SK-N-SH treated with all-trans-retinoic acid at 6 μM for 48 hours (cell line): ENCODE data around the gene TIAM2.
A peak's percentile ranks its signal among the peaks of the same experiment; 100 is the strongest.

Source experiments
- ATAC-seq: fragments of 200-7000 bp; cut with Tn5 transposase; 3 replicates; pipeline ENCODE4 v1.9.1; 2020; ENCODE audit warnings: mild to moderate bottlenecking, moderate library complexity
- CSDC2 ChIP-seq: fragments of 250-450 bp; sonication (Bioruptor Pico); IDR thresholded peaks from 2 replicates; pipeline ENCODE4 v1.5.0; 2020; ENCODE audit warnings: mild to moderate bottlenecking, moderate library complexity
- ESRRG ChIP-seq: fragments of 250-450 bp; sonication (Bioruptor Pico); IDR thresholded peaks from 2 replicates; pipeline ENCODE4 v1.6.1; 2021; ENCODE audit warnings: mild to moderate bottlenecking
- GLIS3 ChIP-seq: fragments of 250-450 bp; sonication (Bioruptor Pico); IDR thresholded peaks from 2 replicates; pipeline ENCODE4 v1.5.0; 2020; ENCODE audit warnings: mild to moderate bottlenecking, moderate library complexity
- ISL1 ChIP-seq: fragments of 250-450 bp; sonication (Bioruptor Pico); IDR thresholded peaks from 2 replicates; pipeline ENCODE4 v2.1.2; 2022; ENCODE audit warnings: mild to moderate bottlenecking, moderate library complexity
- OSR1 ChIP-seq: fragments of 250-450 bp; sonication (Bioruptor Pico); IDR thresholded peaks from 2 replicates; pipeline ENCODE4 v1.8.0; 2022; ENCODE audit warnings: moderate library complexity, mild to moderate bottlenecking, inconsistent platforms
- PPARA ChIP-seq: fragments of 250-450 bp; sonication (Bioruptor Pico); IDR thresholded peaks from 2 replicates; pipeline ENCODE4 v1.5.0; 2020; ENCODE audit warnings: mild to moderate bottlenecking, borderline replicate concordance
- SNAI2 ChIP-seq: fragments of 250-450 bp; sonication (Bioruptor Pico); IDR thresholded peaks from 2 replicates; pipeline ENCODE4 v1.5.0; 2020; ENCODE audit warnings: mild to moderate bottlenecking, moderate library complexity
- TCF4 ChIP-seq: fragments of 250-450 bp; sonication (Bioruptor Pico); IDR thresholded peaks from 2 replicates; pipeline ENCODE4 v1.8.0; 2021; ENCODE audit warnings: mild to moderate bottlenecking, moderate library complexity, borderline replicate concordance
- TOX ChIP-seq: fragments of 250-450 bp; sonication (Bioruptor Pico); IDR thresholded peaks from 2 replicates; pipeline ENCODE4 v1.8.0; 2021; ENCODE audit warnings: mild to moderate bottlenecking, moderate library complexity, borderline replicate concordance
- ZC3H10 ChIP-seq: fragments of 250-450 bp; sonication (Bioruptor Pico); IDR thresholded peaks from 2 replicates; pipeline ENCODE4 v1.5.1; 2021; ENCODE audit warnings: mild to moderate bottlenecking, moderate library complexity
- ZFP30 ChIP-seq: fragments of 450-650 bp; formaldehyde crosslinking; IDR thresholded peaks from 2 replicates; pipeline ENCODE4 v1.5.0; 2022; ENCODE audit warnings: mild to moderate bottlenecking, moderate library complexity
- ZNF565 ChIP-seq: fragments of 450-650 bp; formaldehyde crosslinking; conservative IDR thresholded peaks from 2 replicates; pipeline ENCODE4 v1.5.0; 2020; ENCODE audit warnings: low read depth, mild to moderate bottlenecking, moderate library complexity
- ZNF70 ChIP-seq: fragments of 450-650 bp; formaldehyde crosslinking; IDR thresholded peaks from 2 replicates; pipeline ENCODE4 v1.5.0; 2020; ENCODE audit warnings: mild to moderate bottlenecking, moderate library complexity
- ZNF8 ChIP-seq: fragments of 450-650 bp; formaldehyde crosslinking; IDR thresholded peaks from 2 replicates; pipeline ENCODE4 v1.5.0; 2020; ENCODE audit warnings: mild to moderate bottlenecking, moderate library complexity
- TF ChIP-seq, protein P1 (sequence below): fragments of 250-450 bp; sonication (Bioruptor Pico); IDR thresholded peaks from 2 replicates; pipeline ENCODE4 v1.5.1; 2020; ENCODE audit warnings: low read depth, mild to moderate bottlenecking, moderate library complexity
- TF ChIP-seq, protein P2 (sequence below): fragments of 250-450 bp; sonication (Bioruptor Pico); IDR thresholded peaks from 2 replicates; pipeline ENCODE4 v1.5.0; 2020; ENCODE audit warnings: mild to moderate bottlenecking, moderate library complexity
- TF ChIP-seq, protein P3 (sequence below): fragments of 250-450 bp; sonication (Bioruptor Pico); IDR thresholded peaks from 2 replicates; pipeline ENCODE4 v1.8.0; 2020; ENCODE audit warnings: mild to moderate bottlenecking, moderate library complexity, borderline replicate concordance
- TF ChIP-seq, protein P4 (sequence below): fragments of 250-450 bp; sonication (Bioruptor Pico); IDR thresholded peaks from 2 replicates; pipeline ENCODE4 v1.8.0; 2021; ENCODE audit warnings: low read depth, mild to moderate bottlenecking, moderate library complexity, borderline replicate concordance
- TF ChIP-seq, protein P5 (sequence below): fragments of 250-450 bp; sonication (Bioruptor Pico); IDR thresholded peaks from 2 replicates; pipeline ENCODE4 v1.5.1; 2021; ENCODE audit warnings: mild to moderate bottlenecking, moderate library complexity

Gene TIAM2

DNA sequence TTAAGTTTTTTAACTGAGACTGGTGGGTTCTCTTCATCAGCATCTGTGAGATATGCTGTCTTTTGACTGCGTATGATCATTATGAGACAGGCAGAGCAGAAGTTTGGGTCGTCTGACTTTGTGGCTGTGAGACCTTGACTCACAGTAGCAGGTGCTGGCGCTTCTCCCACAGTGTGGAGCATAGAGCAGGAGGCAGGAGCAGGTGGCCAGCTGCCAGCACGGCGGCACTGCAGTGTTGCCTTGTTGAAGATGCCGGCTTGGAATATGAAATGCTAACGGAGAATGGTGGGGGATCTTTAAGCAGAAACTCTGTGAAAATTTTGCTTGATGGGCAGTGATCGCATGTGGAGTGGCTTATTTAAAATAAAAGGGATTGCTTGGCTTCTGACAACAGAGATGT, 105.0 kb downstream of the TIAM2 start:
- TF ChIP-seq ESRRG (CRISPR knock-in tag), result no peak
- TF ChIP-seq OSR1 (CRISPR knock-in tag), result no peak
- TF ChIP-seq, protein P1, sequence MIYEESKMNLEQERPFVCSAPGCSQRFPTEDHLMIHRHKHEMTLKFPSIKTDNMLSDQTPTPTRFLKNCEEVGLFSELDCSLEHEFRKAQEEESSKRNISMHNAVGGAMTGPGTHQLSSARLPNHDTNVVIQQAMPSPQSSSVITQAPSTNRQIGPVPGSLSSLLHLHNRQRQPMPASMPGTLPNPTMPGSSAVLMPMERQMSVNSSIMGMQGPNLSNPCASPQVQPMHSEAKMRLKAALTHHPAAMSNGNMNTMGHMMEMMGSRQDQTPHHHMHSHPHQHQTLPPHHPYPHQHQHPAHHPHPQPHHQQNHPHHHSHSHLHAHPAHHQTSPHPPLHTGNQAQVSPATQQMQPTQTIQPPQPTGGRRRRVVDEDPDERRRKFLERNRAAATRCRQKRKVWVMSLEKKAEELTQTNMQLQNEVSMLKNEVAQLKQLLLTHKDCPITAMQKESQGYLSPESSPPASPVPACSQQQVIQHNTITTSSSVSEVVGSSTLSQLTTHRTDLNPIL (CRISPR knock-in tag), result no peak
- TF ChIP-seq SNAI2, result peak; percentile 53; the same call in 1 of the 2 replicates
- ATAC-seq, result peak; percentile 59

DNA sequence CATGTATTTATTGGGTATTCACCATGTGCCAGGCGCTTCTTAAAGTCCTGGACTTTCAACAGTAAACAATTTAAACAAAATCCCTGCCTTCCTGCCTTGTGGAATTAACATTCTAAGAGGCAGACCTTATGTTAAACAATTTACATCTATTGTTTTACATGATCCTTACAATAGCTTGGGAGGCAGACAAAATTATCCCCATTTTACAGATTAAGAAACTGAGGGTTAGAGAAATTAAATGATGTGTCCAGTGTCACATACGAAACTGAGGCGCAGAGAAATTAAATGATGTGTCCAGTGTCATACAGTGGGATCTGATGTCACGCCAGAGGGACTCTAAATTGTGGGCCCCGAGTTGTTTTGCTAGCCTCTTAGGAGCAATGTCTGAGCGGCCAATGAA, 105.5 kb downstream of the TIAM2 start:
- no peak for TF ChIP-seq ZNF8 (CRISPR knock-in tag)
- TF ChIP-seq ZNF70 (CRISPR knock-in tag), result no peak
- TF ChIP-seq, protein P2, sequence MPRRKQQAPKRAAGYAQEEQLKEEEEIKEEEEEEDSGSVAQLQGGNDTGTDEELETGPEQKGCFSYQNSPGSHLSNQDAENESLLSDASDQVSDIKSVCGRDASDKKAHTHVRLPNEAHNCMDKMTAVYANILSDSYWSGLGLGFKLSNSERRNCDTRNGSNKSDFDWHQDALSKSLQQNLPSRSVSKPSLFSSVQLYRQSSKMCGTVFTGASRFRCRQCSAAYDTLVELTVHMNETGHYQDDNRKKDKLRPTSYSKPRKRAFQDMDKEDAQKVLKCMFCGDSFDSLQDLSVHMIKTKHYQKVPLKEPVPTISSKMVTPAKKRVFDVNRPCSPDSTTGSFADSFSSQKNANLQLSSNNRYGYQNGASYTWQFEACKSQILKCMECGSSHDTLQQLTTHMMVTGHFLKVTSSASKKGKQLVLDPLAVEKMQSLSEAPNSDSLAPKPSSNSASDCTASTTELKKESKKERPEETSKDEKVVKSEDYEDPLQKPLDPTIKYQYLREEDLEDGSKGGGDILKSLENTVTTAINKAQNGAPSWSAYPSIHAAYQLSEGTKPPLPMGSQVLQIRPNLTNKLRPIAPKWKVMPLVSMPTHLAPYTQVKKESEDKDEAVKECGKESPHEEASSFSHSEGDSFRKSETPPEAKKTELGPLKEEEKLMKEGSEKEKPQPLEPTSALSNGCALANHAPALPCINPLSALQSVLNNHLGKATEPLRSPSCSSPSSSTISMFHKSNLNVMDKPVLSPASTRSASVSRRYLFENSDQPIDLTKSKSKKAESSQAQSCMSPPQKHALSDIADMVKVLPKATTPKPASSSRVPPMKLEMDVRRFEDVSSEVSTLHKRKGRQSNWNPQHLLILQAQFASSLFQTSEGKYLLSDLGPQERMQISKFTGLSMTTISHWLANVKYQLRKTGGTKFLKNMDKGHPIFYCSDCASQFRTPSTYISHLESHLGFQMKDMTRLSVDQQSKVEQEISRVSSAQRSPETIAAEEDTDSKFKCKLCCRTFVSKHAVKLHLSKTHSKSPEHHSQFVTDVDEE (CRISPR knock-in tag), result no peak
- no peak for TF ChIP-seq ZNF565 (CRISPR knock-in tag)
- TF ChIP-seq, protein P3, sequence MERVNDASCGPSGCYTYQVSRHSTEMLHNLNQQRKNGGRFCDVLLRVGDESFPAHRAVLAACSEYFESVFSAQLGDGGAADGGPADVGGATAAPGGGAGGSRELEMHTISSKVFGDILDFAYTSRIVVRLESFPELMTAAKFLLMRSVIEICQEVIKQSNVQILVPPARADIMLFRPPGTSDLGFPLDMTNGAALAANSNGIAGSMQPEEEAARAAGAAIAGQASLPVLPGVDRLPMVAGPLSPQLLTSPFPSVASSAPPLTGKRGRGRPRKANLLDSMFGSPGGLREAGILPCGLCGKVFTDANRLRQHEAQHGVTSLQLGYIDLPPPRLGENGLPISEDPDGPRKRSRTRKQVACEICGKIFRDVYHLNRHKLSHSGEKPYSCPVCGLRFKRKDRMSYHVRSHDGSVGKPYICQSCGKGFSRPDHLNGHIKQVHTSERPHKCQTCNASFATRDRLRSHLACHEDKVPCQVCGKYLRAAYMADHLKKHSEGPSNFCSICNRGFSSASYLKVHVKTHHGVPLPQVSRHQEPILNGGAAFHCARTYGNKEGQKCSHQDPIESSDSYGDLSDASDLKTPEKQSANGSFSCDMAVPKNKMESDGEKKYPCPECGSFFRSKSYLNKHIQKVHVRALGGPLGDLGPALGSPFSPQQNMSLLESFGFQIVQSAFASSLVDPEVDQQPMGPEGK, result no peak
- no peak for TF ChIP-seq PPARA
- TF ChIP-seq OSR1 (CRISPR knock-in tag), result no peak
- no peak for ATAC-seq

- peak; percentile 85 for ATAC-seq
- TF ChIP-seq, protein P1 (CRISPR knock-in tag), result peak; percentile 71; the same call in 1 of the 2 replicates
- 0 out of 2 replicates have a peak, but pooled peaks have one; percentile 15 for TF ChIP-seq ESRRG (CRISPR knock-in tag)
- TF ChIP-seq ISL1 (CRISPR knock-in tag), result peak; percentile 81
These were observed 108.0 kb downstream of the TIAM2 start for GRCh38 chr6:155103083-155103645.

DNA sequence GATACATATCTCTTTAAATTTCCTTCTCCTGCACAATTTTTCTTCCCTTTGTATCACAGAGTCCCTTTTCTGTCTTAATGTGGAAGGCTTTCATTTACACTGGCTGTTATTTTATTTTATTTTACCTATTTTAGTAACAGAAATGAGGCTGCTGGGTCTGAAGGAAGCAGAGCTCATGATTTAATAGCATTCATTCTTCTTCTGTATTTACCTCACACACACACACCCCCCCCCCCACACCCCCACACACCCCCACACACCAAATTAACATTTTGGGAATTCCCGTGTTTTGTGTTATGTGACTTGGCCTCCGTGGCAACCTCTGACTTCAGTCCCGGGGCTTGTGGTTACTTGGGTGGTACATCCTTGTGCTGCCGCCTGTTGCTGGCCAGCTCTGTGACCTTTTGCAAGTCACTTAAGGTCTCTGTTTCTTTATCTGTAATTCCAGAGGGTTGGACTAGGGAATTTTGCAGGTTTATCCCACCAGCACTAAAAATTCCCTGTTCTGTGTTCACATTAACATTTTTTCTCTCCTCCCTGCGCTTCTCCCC, 108.8 kb downstream of the TIAM2 start:
- ATAC-seq, result no peak
- TF ChIP-seq, protein P3, result no peak
- no peak for TF ChIP-seq CSDC2
- no peak for TF ChIP-seq ZNF565 (CRISPR knock-in tag)
- TF ChIP-seq, protein P4, sequence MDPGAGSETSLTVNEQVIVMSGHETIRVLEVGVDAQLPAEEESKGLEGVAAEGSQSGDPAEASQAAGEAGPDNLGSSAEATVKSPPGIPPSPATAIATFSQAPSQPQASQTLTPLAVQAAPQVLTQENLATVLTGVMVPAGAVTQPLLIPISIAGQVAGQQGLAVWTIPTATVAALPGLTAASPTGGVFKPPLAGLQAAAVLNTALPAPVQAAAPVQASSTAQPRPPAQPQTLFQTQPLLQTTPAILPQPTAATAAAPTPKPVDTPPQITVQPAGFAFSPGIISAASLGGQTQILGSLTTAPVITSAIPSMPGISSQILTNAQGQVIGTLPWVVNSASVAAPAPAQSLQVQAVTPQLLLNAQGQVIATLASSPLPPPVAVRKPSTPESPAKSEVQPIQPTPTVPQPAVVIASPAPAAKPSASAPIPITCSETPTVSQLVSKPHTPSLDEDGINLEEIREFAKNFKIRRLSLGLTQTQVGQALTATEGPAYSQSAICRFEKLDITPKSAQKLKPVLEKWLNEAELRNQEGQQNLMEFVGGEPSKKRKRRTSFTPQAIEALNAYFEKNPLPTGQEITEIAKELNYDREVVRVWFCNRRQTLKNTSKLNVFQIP (CRISPR knock-in tag), result no peak
- no peak for TF ChIP-seq TOX (CRISPR knock-in tag)
- TF ChIP-seq ZC3H10 (CRISPR knock-in tag), result no peak
- TF ChIP-seq ISL1 (CRISPR knock-in tag), result no peak
- TF ChIP-seq ZNF70 (CRISPR knock-in tag), result no peak
- TF ChIP-seq SNAI2, result no peak
- TF ChIP-seq, protein P2 (CRISPR knock-in tag), result no peak
- TF ChIP-seq ZFP30, result no peak
- no peak for TF ChIP-seq TCF4 (CRISPR knock-in tag)
- TF ChIP-seq ESRRG (CRISPR knock-in tag), result no peak
- TF ChIP-seq, protein P5, sequence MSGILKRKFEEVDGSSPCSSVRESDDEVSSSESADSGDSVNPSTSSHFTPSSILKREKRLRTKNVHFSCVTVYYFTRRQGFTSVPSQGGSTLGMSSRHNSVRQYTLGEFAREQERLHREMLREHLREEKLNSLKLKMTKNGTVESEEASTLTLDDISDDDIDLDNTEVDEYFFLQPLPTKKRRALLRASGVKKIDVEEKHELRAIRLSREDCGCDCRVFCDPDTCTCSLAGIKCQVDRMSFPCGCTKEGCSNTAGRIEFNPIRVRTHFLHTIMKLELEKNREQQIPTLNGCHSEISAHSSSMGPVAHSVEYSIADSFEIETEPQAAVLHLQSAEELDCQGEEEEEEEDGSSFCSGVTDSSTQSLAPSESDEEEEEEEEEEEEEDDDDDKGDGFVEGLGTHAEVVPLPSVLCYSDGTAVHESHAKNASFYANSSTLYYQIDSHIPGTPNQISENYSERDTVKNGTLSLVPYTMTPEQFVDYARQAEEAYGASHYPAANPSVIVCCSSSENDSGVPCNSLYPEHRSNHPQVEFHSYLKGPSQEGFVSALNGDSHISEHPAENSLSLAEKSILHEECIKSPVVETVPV (CRISPR knock-in tag), result no peak
- no peak for TF ChIP-seq GLIS3 (CRISPR knock-in tag)
